Mucosa of gallbladder (tissue), 1 donor: ENCODE measurements around the gene SLC15A4. TPM values are rescaled to one million over a fixed set of nuclear protein-coding genes. Genes with fewer than 3 reads are reported as not detected.

Experiments
- DNase-seq: peaks from one replicate; pipeline ENCODE4 v3.0.0-alpha.2; 2020; ENCODE audit warnings: low spot score
- total RNA-seq: library from RNA; stranded (reverse); gene quantifications from one replicate; pipeline ENCODE4 v1.2.1, GENCODE V29; 2021
- donor health status: DM: no; HTN: no; CAD: no.

Gene SLC15A4
- total RNA-seq, 1 donor from 2014 or later = 28.6 TPM

GRCh38 chr12:128794661-128795529 is 28.9 kb downstream of the SLC15A4 start:
- DNase-seq = no peak

DNA sequence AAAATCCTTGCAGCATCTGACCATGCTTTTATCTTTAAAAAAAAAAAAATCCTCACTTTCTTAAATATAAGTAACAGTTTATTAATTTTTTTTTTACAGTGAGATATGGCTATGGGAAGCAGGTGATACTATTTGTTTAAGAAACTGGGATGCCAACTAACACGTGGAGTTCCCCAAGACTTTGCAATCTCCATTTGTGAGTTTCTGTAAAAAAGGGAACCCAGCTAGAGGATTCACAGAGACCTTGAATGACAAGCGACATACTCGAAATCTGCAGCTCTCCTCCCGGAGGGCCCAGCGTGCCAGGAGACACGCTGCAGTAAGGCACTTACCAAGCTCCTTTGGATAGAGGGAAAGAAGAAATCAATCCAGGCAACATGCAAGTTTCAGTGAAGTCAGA is 30.1 kb downstream of the SLC15A4 start:
- DNase-seq = no peak

GRCh38 chr12:128792881-128793280 is 30.9 kb downstream of the SLC15A4 start:
- no peak for DNase-seq

DNA sequence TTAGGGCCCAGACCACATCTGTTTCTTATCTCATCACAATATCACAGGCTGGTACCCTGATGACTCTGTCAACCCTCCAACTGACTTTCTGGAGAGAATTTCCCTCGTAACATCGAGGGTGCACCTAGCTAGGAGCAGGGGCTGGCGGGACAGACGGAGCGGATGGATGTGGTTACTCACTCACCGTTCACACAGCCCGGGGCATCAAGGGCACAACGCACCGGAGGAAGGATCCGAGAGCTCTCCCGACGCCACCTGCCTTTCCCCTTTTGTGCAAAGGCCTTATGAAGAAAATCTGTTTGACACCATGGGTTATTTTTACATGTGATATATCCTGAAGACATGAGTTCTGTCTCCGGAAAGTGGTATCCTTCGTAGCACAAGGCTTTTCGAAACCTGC is 31.4 kb downstream of the SLC15A4 start:
- no peak for DNase-seq

DNA sequence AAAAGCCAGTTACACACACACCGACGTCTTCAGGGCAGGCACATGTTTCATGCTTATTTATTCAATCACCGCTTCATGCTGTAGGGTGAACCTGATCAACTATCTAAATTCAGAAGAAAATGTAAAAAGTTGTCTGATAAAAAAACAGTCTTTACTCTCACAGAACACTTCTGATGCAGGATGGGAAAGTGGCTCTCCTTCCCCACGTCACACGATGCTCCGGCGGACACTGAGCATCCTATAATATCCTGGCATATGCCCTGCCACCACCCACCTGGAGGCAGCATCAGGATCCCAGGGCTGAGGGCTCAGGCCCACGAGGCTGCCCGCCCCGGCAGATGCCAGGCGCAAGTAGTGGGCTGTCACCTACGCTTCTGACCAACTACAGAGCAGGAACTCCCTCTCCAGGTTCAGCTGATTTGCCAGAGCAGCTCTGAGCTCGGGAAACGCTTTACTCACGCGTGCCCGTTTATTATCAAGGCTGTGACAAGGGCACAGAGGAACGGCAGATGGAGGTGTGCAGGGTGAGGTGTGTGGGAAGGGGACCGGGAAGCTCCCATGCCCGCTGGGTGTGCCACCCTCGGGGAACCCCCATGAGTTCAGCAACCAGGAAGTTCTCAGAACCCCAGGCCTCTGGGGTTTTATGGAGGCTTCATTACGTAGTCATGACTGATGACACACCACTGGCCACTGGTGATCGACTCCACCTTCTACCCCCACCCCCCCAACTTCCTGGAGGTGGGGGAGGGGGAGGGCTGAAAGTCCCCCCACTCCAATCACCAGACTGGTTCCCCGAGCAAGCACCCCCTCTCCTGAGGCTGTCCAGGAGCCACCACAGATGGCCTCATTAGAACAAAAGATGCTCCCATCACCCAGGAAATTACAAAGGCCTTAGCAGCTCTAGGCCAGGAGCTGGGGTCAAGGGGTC is 32.1 kb downstream of the SLC15A4 start:
- no peak for DNase-seq

- DNase-seq = no peak
Measured at GRCh38 chr12:128790653-128791373, 32.9 kb downstream of the SLC15A4 start.

DNA sequence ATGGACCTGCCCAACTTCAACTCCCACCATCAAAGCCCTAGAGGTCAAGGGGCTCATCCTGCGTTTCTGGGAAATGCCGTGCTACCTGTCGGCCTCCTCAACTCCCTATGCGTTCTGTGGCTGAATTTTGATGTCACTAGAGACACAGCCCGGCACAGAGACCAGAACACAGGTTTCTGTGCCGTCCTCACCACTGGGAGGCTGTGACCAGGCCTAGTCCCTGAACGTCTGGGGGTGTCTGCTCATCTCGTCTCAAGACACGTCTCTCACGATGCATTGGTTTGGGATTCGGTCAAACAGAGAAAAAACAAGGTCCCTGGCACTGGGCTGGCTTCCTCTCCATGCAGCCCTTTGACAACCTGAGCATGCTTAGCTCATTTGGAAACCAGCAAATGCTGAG is 33.5 kb downstream of the SLC15A4 start:
- DNase-seq = no peak

GRCh38 chr12:128789356-128789929 is 34.3 kb downstream of the SLC15A4 start:
- DNase-seq = no peak

- no peak for DNase-seq
Measured at GRCh38 chr12:128787827-128788226, 35.9 kb downstream of the SLC15A4 start.

DNA sequence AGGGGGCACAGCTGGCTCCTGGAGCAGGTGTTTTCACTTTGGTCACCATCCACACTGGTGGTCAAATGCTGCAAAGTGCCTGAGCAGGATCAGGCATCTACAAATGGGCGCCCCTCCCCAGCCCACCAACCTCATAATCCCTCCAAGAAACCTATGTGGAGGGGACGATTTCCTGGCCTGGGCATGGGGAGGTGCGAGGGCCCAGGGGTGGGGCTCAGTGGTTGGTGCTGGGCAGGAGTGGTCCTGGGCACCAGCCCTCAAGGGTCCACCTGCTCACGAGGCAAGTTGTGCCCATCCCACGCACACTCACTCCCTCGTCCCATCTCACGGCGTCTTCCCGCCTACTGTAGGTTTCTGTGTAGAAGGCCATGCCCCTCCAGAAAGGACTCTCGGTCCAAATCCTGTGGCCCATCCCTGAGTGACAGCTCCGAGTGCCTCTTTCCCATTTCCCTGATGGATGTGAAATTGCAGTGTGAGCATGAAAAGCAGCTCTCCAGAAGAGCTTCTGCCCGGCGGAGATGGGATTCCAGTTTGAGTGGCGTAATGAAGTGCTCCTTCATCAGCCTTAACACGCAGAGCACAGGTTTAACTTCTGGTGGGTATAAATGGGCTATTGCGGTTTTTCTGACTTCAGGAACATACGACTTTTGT is 36.9 kb downstream of the SLC15A4 start:
- DNase-seq = no peak

GRCh38 chr12:128784030-128784760 is 39.6 kb downstream of the SLC15A4 start:
- no peak for DNase-seq

GRCh38 chr12:128783129-128783574 is 40.6 kb downstream of the SLC15A4 start:
- DNase-seq = no peak

GRCh38 chr12:128779901-128780300 is 43.9 kb downstream of the SLC15A4 start:
- no peak for DNase-seq

GRCh38 chr12:128772249-128772648 is 51.5 kb downstream of the SLC15A4 start:
- DNase-seq = no peak

- no peak for DNase-seq
Measured at GRCh38 chr12:128771681-128772080, 52.1 kb downstream of the SLC15A4 start.

GRCh38 chr12:128767518-128767917 is 56.2 kb downstream of the SLC15A4 start:
- no peak for DNase-seq

DNA sequence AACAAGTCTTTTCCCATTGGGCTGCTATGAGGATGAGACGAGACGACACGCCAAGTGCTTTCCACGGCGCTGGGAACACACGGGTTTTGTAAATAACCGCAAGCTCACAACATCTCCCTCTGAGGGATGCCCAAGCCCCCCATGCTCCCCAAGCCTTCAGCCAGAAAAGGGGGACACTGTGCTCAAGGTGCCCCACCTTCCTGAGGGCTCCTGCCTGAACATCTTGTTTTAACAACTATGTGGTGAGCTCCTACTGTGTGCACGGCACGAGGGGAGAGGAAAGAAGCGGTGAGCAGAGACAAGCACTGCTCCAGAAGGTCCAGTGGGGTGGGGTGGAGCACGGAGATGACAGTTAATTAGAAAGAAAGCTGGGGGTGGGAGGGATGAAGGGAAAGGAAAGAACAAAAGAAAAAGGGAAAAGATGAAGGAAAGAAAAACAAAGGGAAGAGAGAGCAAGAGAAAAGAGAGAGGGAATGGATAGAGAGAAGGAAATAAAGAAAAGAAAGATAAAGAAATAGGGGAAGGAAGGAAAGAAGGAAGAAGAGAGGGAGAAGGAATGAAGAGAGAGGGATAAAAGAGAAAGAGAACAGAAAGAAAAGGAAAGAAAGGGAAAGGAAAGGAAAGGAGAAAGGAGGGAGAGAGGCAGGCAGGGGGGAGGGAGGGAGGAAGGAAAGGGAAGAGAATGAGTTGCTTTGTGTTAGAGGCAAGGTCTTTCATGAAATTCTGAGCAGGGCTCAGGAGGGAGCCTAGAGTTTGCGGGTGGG is 56.8 kb downstream of the SLC15A4 start:
- no peak for DNase-seq

GRCh38 chr12:128763395-128763794 is 60.4 kb downstream of the SLC15A4 start:
- DNase-seq = no peak

GRCh38 chr12:128761379-128761790 is 62.4 kb downstream of the SLC15A4 start:
- no peak for DNase-seq

DNA sequence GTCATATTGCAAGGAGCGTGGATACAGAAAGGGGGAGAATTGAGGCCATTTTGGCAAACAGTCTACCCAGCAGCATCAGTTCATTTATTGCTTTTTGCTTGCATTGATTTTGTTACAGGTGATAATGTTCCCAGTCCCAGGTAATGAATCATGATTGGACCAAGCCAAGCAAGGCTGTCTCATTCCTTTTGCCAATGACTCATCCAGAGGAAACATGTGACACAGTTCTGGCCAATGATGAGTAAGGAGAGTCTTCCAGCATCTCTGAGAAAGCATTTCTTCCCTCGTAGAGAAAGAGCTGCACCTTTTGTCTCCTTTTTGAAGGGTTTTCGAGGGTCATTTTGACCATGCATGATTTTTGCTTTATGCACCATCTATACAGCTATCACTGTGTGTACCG is 68.2 kb downstream of the SLC15A4 start:
- no peak for DNase-seq
